SK-N-SH (cell line): ENCODE data around the gene PPP1R10. TPM values are rescaled to one million over a fixed set of nuclear protein-coding genes. Genes with fewer than 3 reads are reported as not detected.

ENCODE experiments used
- CTCF ChIA-PET: fragments of 300-600, 350-600 bp; formaldehyde crosslinking; extraction: SDS; loops from one replicate; lab custom pipeline; 2021; lab: Yijun Ruan, JAX
- POLR2A ChIA-PET: fragments of 350-600 bp; sonication (Branson Sonifier 250); formaldehyde crosslinking; extraction: SDS; loops from one replicate; lab custom pipeline; 2020; ENCODE audit warnings: antibody characterized with exemption, inconsistent platforms; lab: Yijun Ruan, JAX
- DNase-seq: peaks from one replicate; pipeline ENCODE4 v3.0.0; 2012
- H2AFZ ChIP-seq: fragments of 200-600 bp; sonication (generic); 2 replicates; pipeline ENCODE4 v1.8.1; 2016; ENCODE audit warnings: antibody characterized with exemption, mild to moderate bottlenecking, low read depth
- H3F3A ChIP-seq: fragments of 200-600 bp; sonication (generic); replicated peaks from 2 replicates; pipeline ENCODE3; 2016; ENCODE audit warnings: antibody characterized with exemption, mild to moderate bottlenecking; ENCODE audit not compliant: insufficient read depth
- H3K27ac ChIP-seq, 2 experiments: fragments of 200-500 bp in 1 of 2; fragments of 200-600 bp in 1 of 2; sonication (Bioruptor generic) in 1 of 2; sonication (generic), shearing (Covaris generic) in 1 of 2; 2 replicates each; pipeline versions ENCODE4 v1.5.1 to v1.6.1; 2014 to 2016; ENCODE audit warnings: low read depth in 2 of 2, inconsistent platforms in 1 of 2, low read length in 1 of 2, mild to moderate bottlenecking in 1 of 2, mixed read lengths in 1 of 2
- H3K27me3 ChIP-seq: fragments of 200-600 bp; sonication (generic), shearing (Covaris generic); 2 replicates; pipeline ENCODE4 v1.6.1; 2016; ENCODE audit warnings: mixed run types; ENCODE audit not compliant: insufficient read depth
- H3K36me3 ChIP-seq, 2 experiments: fragments of 200-500 bp in 1 of 2; fragments of 200-600 bp in 1 of 2; sonication (Bioruptor generic) in 1 of 2; sonication (generic) in 1 of 2; replicated peaks in 1 of 2; 2 replicates each; pipeline versions ENCODE3 to v1.5.1; 2014 to 2016; ENCODE audit warnings: low read length in 1 of 2, mild to moderate bottlenecking in 1 of 2; ENCODE audit not compliant: insufficient read depth in 2 of 2, control insufficient read depth in 1 of 2
- H3K4me1 ChIP-seq, 2 experiments: fragments of 200-500 bp in 1 of 2; fragments of 200-600 bp in 1 of 2; sonication (Bioruptor generic) in 1 of 2; sonication (generic), shearing (Covaris generic) in 1 of 2; 2 replicates each; pipeline versions ENCODE4 v1.5.1 to v1.6.1; 2014 to 2016; ENCODE audit warnings: low read depth in 1 of 2, low read length in 1 of 2, mixed run types in 1 of 2; ENCODE audit not compliant: insufficient read depth in 2 of 2, control insufficient read depth in 1 of 2
- H3K4me2 ChIP-seq: fragments of 200-600 bp; sonication (generic), shearing (Covaris generic); 2 replicates; pipeline ENCODE4 v1.6.1; 2017; ENCODE audit warnings: mixed run types
- H3K4me3 ChIP-seq, 2 experiments: fragments of 200-500 bp in 1 of 2; fragments of 200-600 bp in 1 of 2; sonication (Bioruptor generic) in 1 of 2; sonication (generic), shearing (Covaris generic) in 1 of 2; 2 replicates each; pipeline versions ENCODE4 v1.5.1 to v1.8.1; 2014 to 2016; ENCODE audit warnings: low read depth in 2 of 2, inconsistent platforms in 1 of 2, low read length in 1 of 2, mild to moderate bottlenecking in 1 of 2, mixed read lengths in 1 of 2, moderate library complexity in 1 of 2
- H3K79me2 ChIP-seq: fragments of 200-600 bp; sonication (generic); 2 replicates; pipeline ENCODE4 v1.8.1; 2017; ENCODE audit warnings: mild to moderate bottlenecking; ENCODE audit not compliant: insufficient read depth
- H3K9ac ChIP-seq: fragments of 200-600 bp; sonication (generic); 2 replicates; pipeline ENCODE4 v1.6.1; 2017; ENCODE audit warnings: mixed run types
- H3K9me2 ChIP-seq: fragments of 200-600 bp; sonication (generic); 2 replicates; pipeline ENCODE4 v1.6.1; 2017; ENCODE audit warnings: mixed run types
- H3K9me3 ChIP-seq: fragments of 200-600 bp; sonication (generic); 2 replicates; pipeline ENCODE4 v1.6.1; 2017; ENCODE audit warnings: mixed run types, mild to moderate bottlenecking, moderate library complexity
- H4K20me1 ChIP-seq: fragments of 200-600 bp; sonication (generic); 2 replicates; pipeline ENCODE4 v1.6.1; 2017; ENCODE audit warnings: mild to moderate bottlenecking, mixed run types; ENCODE audit not compliant: insufficient read depth
- CTCF ChIP-seq: fragments of 200-600 bp; sonication (generic); IDR thresholded peaks from 2 replicates; pipeline ENCODE4 v1.6.1; 2017; ENCODE audit warnings: antibody characterized with exemption, mild to moderate bottlenecking, moderate library complexity
- EZH2phosphoT487 ChIP-seq: fragments of 200-600 bp; sonication (generic); IDR thresholded peaks from 2 replicates; pipeline ENCODE4 v1.6.1; 2017; ENCODE audit warnings: low read depth, mixed run types, mild to moderate bottlenecking, antibody characterized with exemption, moderate library complexity, borderline replicate concordance
- JUND ChIP-seq: IDR thresholded peaks from 2 replicates; pipeline ENCODE4 v1.4.0; 2012
- NRF1 ChIP-seq: IDR thresholded peaks from 2 replicates; pipeline ENCODE4 v1.6.1; 2012; ENCODE audit warnings: low read depth, mild to moderate bottlenecking, low read length
- POLR2AphosphoS5 ChIP-seq: IDR thresholded peaks from 2 replicates; pipeline ENCODE4 v1.6.1; 2012; ENCODE audit warnings: low read depth, low read length
- SMC3 ChIP-seq: IDR thresholded peaks from 2 replicates; pipeline ENCODE4 v1.6.1; 2012; ENCODE audit warnings: low read depth, low read length, improper control_type of control experiment
- TAF1 ChIP-seq: IDR thresholded peaks from 2 replicates; pipeline ENCODE4 v1.6.1; 2012; ENCODE audit warnings: low read depth, mild to moderate bottlenecking, low read length, moderate library complexity, borderline replicate concordance
- YY1 ChIP-seq: IDR thresholded peaks from 2 replicates; pipeline ENCODE4 v1.4.0; 2012; ENCODE audit warnings: low read depth, mild to moderate bottlenecking
- WGBS: methylation state at CpG from one replicate; pipeline ENCODE4 v1.1.6; 2017; ENCODE audit warnings: low lambda C conversion rate; 5-methylcytosine and 5-hydroxymethylcytosine counted together
- polyA plus RNA-seq, 3 experiments: library from polyadenylated mRNA; depleted of rRNA; stranded (reverse); fragments of >200 nt; gene quantifications; 2 replicates each; pipeline ENCODE4 v1.2.3, GENCODE V29; 2012
- TF ChIP-seq, protein P1 (sequence below): IDR thresholded peaks from 2 replicates; pipeline ENCODE4 v1.4.0; 2012; ENCODE audit warnings: low read depth
- TF ChIP-seq, protein P2 (sequence below): IDR thresholded peaks from 2 replicates; pipeline ENCODE4 v1.4.0; 2012; ENCODE audit warnings: low read depth, borderline replicate concordance

Gene PPP1R10
- polyA plus RNA-seq, 1 of the 3 experiments (the other 2 are of a cell fraction): 16.8 TPM

GRCh38 chr6:30568245-30568644 lies 48.8 kb downstream of the PPP1R10 start:
- Histone ChIP-seq H3F3A (peaks cover 15% of the 10 kb centered on the region), H3K9me3 (no peaks in the 10 kb centered on the region), H3K9me2 (no peaks in the 10 kb centered on the region), H3K4me3 (no peak overlapping the region), H3K79me2 (peaks cover 20% of the 10 kb centered on the region), H2AFZ (no peak overlapping the region), H3K27ac (no peak overlapping the region), H3K4me2 (no peak overlapping the region), H3K36me3 (peaks cover 5 to 8% of the 10 kb centered on the region in 2 experiments), H4K20me1 (peaks cover 16% of the 10 kb centered on the region), H3K9ac (no peak overlapping the region), H3K4me1 (peaks cover 8 to 19% of the 10 kb centered on the region in 2 experiments; a peak in 3 of 4 replicates), H3K27me3 (no peaks in the 10 kb centered on the region)
- ChIA-PET CTCF (no interaction called here), POLR2A (no interaction called here)
- TF ChIP-seq, protein P1, sequence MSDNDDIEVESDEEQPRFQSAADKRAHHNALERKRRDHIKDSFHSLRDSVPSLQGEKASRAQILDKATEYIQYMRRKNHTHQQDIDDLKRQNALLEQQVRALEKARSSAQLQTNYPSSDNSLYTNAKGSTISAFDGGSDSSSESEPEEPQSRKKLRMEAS: no peak
- WGBS: 79% methylated on average over 3 of the region's 3 CpGs
- no peak for DNase-seq

GRCh38 chr6:30565772-30566171 lies 51.3 kb downstream of the PPP1R10 start:
- Histone ChIP-seq H3K27ac (no peak overlapping the region), H3K36me3 (peaks cover 12 to 30% of the 10 kb centered on the region in 2 experiments), H3F3A (peaks cover 16% of the 10 kb centered on the region), H3K4me1 (peaks cover 0 to 9% of the 10 kb centered on the region in 2 experiments; a peak in 1 of 4 replicates), H3K27me3 (no peaks in the 10 kb centered on the region), H3K4me3 (no peak overlapping the region), H3K9ac (no peak overlapping the region), H4K20me1 (no peaks in the 10 kb centered on the region), H3K9me3 (no peaks in the 10 kb centered on the region), H3K79me2 (no peaks in the 10 kb centered on the region), H2AFZ (no peak overlapping the region), H3K4me2 (no peak overlapping the region), H3K9me2 (no peaks in the 10 kb centered on the region)
- no peak for DNase-seq
- POLR2A ChIA-PET: interaction anchor here (0.5 to 2.0 kb wide), 2 partner anchors 8 to 66 kb away, joined by 4 to 8 read pairs; partner anchors contain the start of gene PRR3
- CTCF ChIA-PET: interaction anchor here (1.0 to 2.4 kb wide), 4 partner anchors 9 to 32 kb away, joined by 3 to 16 read pairs (median 6); no protein-coding TSS in a partner anchor
- TF ChIP-seq YY1 (no peak), EZH2phosphoT487 (no peak), NRF1 (no peak), POLR2AphosphoS5 (no peak), JUND (no peak), TAF1 (no peak), CTCF (no peak), SMC3 (no peak)
- TF ChIP-seq, protein P2, sequence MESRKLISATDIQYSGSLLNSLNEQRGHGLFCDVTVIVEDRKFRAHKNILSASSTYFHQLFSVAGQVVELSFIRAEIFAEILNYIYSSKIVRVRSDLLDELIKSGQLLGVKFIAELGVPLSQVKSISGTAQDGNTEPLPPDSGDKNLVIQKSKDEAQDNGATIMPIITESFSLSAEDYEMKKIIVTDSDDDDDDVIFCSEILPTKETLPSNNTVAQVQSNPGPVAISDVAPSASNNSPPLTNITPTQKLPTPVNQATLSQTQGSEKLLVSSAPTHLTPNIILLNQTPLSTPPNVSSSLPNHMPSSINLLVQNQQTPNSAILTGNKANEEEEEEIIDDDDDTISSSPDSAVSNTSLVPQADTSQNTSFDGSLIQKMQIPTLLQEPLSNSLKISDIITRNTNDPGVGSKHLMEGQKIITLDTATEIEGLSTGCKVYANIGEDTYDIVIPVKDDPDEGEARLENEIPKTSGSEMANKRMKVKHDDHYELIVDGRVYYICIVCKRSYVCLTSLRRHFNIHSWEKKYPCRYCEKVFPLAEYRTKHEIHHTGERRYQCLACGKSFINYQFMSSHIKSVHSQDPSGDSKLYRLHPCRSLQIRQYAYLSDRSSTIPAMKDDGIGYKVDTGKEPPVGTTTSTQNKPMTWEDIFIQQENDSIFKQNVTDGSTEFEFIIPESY: no peak
